HCT116 (cell line): ENCODE measurements around the gene ACOT9. TPM values are rescaled to one million over a fixed set of nuclear protein-coding genes. Genes with fewer than 3 reads are reported as not detected.

ENCODE experiments used
- ATAC-seq: fragments of 200-7000 bp; cut with Tn5 transposase; 2 replicates; pipeline ENCODE4 v1.9.1; 2020; ENCODE audit warnings: mild to moderate bottlenecking, moderate library complexity
- BruUV-seq: library from RNA; stranded (reverse); fragments of 400-500 nt; replicated peaks from 2 replicates; lab custom pipeline; 2021; lab: Mats Ljungman, UMichigan
- CTCF ChIA-PET: fragments of 300-600 bp; sonication (Branson Sonifier 250); formaldehyde crosslinking; loops from one replicate; lab custom pipeline; 2021; ENCODE audit warnings: antibody characterized with exemption; lab: Charles Lee
- POLR2A ChIA-PET: fragments of 300-600, 350-600 bp; sonication (Branson Sonifier 250); formaldehyde crosslinking; loops from one replicate; lab custom pipeline; 2021; ENCODE audit warnings: antibody characterized with exemption; lab: Charles Lee
- RAD21 ChIA-PET, 2 experiments: fragments of 300-600 bp; sonication (Branson Sonifier 250); formaldehyde crosslinking; loops; one replicate each; lab custom pipeline; 2023; ENCODE audit warnings: low total read pairs in 2 of 2; ENCODE audit not compliant: uncharacterized antibody in 2 of 2, unreplicated experiment in 2 of 2, low non-redundant PET in 1 of 2; lab: Charles Lee
- DNase-seq: peaks from one replicate; pipeline ENCODE4 v3.0.0-alpha.2; 2010; ENCODE audit warnings: low read depth, low spot score
- H2AFZ ChIP-seq: fragments of 200-600 bp; shearing (Covaris generic), sonication (generic); 2 replicates; pipeline ENCODE4 v1.6.1; 2017; ENCODE audit warnings: low read depth, mixed run types, mixed read lengths, antibody characterized with exemption, low read length; ENCODE audit not compliant: poor library complexity, severe bottlenecking
- H3K27ac ChIP-seq: 2 replicates; pipeline ENCODE4 v1.5.1; 2012; ENCODE audit warnings: low read depth, low read length
- H3K27me3 ChIP-seq: fragments of 200-600 bp; sonication (generic); 2 replicates; pipeline ENCODE4 v1.6.1; 2016; ENCODE audit warnings: mixed run types, low read length, mixed read lengths; ENCODE audit not compliant: insufficient read depth
- H3K36me3 ChIP-seq, 2 experiments: fragments of 200-500 bp in 1 of 2; fragments of 200-600 bp in 1 of 2; sonication (Bioruptor generic) in 1 of 2; sonication (generic) in 1 of 2; 2 replicates each; pipeline versions ENCODE4 v1.5.1 to v1.6.1; 2014 to 2016; ENCODE audit warnings: low read length in 2 of 2, inconsistent platforms in 1 of 2, mixed read lengths in 1 of 2, mixed run types in 1 of 2; ENCODE audit not compliant: insufficient read depth in 2 of 2, control insufficient read depth in 1 of 2
- H3K4me1 ChIP-seq, 2 experiments: fragments of 200-600 bp in 1 of 2; sonication (generic) in 1 of 2; 2 replicates each; pipeline versions ENCODE4 v1.5.1 to v1.6.1; 2012 to 2017; ENCODE audit warnings: low read length in 2 of 2, inconsistent platforms in 1 of 2, mild to moderate bottlenecking in 1 of 2, mixed read lengths in 1 of 2, mixed run types in 1 of 2, moderate library complexity in 1 of 2; ENCODE audit not compliant: insufficient read depth in 2 of 2, control insufficient read depth in 1 of 2
- H3K4me2 ChIP-seq: fragments of 200-600 bp; sonication (generic); 2 replicates; pipeline ENCODE4 v1.6.1; 2017; ENCODE audit warnings: mixed run types, low read length, mixed read lengths
- H3K4me3 ChIP-seq, 2 experiments: fragments of 200-600 bp in 1 of 2; sonication (generic) in 1 of 2; replicated peaks in 1 of 2; 2 replicates each; pipeline ENCODE4 v1.5.1; 2011 to 2016; ENCODE audit warnings: low read length in 2 of 2, control low read depth in 1 of 2, low read depth in 1 of 2, mild to moderate bottlenecking in 1 of 2, mixed read lengths in 1 of 2, mixed run types in 1 of 2
- H3K79me2 ChIP-seq: fragments of 200-600 bp; sonication (generic); 2 replicates; pipeline ENCODE4 v1.6.1; 2017; ENCODE audit warnings: mild to moderate bottlenecking, mixed run types, low read length, moderate library complexity, mixed read lengths; ENCODE audit not compliant: insufficient read depth
- H3K9ac ChIP-seq: fragments of 200-600 bp; sonication (generic); 2 replicates; pipeline ENCODE4 v1.6.1; 2016; ENCODE audit warnings: low read length, mixed read lengths
- H3K9me2 ChIP-seq: fragments of 200-600 bp; sonication (generic), shearing (Covaris generic); 2 replicates; pipeline ENCODE4 v1.6.1; 2017; ENCODE audit warnings: mixed run types, mild to moderate bottlenecking, moderate library complexity; ENCODE audit not compliant: insufficient read depth
- H3K9me3 ChIP-seq, 2 experiments: fragments of 200-500 bp in 1 of 2; fragments of 200-600 bp in 1 of 2; sonication (Bioruptor generic) in 1 of 2; sonication (generic) in 1 of 2; 2 replicates each; pipeline ENCODE4 v1.6.1; 2014 to 2017; ENCODE audit warnings: low read length in 2 of 2, mixed read lengths in 2 of 2, inconsistent platforms in 1 of 2, low read depth in 1 of 2, mild to moderate bottlenecking in 1 of 2, mixed run types in 1 of 2, moderate library complexity in 1 of 2; ENCODE audit not compliant: control insufficient read depth in 1 of 2, insufficient read depth in 1 of 2
- H4K20me1 ChIP-seq: fragments of 200-600 bp; sonication (generic), shearing (Covaris generic); 2 replicates; pipeline ENCODE4 v1.6.1; 2017; ENCODE audit warnings: mixed run types, mild to moderate bottlenecking, moderate library complexity; ENCODE audit not compliant: insufficient read depth
- CBX3 ChIP-seq: IDR thresholded peaks from 2 replicates; pipeline ENCODE4 v1.6.1; 2012; ENCODE audit warnings: low read depth
- EGR1 ChIP-seq: IDR thresholded peaks from 2 replicates; pipeline ENCODE4 v1.6.1; 2012; ENCODE audit warnings: low read depth
- ELF1 ChIP-seq: IDR thresholded peaks from 2 replicates; pipeline ENCODE4 v1.6.1; 2012; ENCODE audit warnings: low read depth, borderline replicate concordance
- FOSL1 ChIP-seq: IDR thresholded peaks from 2 replicates; pipeline ENCODE4 v1.6.1; 2012; ENCODE audit warnings: low read depth
- JUND ChIP-seq: IDR thresholded peaks from 2 replicates; pipeline ENCODE4 v1.6.1; 2012
- SIN3A ChIP-seq: IDR thresholded peaks from 2 replicates; pipeline ENCODE4 v1.6.1; 2012; ENCODE audit warnings: low read depth
- SP1 ChIP-seq: IDR thresholded peaks from 2 replicates; pipeline ENCODE4 v1.6.1; 2012; ENCODE audit warnings: low read depth
- TCF7L2 ChIP-seq: IDR thresholded peaks from 2 replicates; pipeline ENCODE4 v1.7.0; 2011; ENCODE audit warnings: borderline replicate concordance, inconsistent platforms; ENCODE audit not compliant: insufficient read depth, insufficient read length; ENCODE audit errors: extremely low read depth
- YY1 ChIP-seq: IDR thresholded peaks from 2 replicates; pipeline ENCODE4 v1.6.1; 2011; ENCODE audit warnings: low read length, low read depth, moderate library complexity, mild to moderate bottlenecking; ENCODE audit not compliant: insufficient replicate concordance; ENCODE audit errors: extremely low read depth
- ZFX ChIP-seq: fragments of 450-650 bp; IDR thresholded peaks from 2 replicates; pipeline ENCODE4 v1.6.1; 2017
- intact Hi-C: fragments of 100-400 bp; cut with micrococcal nuclease; formaldehyde crosslinking; loops from 2 replicates; pipeline ENCODE4 v1.10.0; 2022
- total RNA-seq: library from RNA; stranded (reverse); gene quantifications from one replicate; pipeline ENCODE4 v1.2.1, GENCODE V29; 2021; ENCODE audit not compliant: unreplicated experiment
- TF ChIP-seq, protein P1 (sequence below): IDR thresholded peaks from 2 replicates; pipeline ENCODE4 v1.6.1; 2012
- TF ChIP-seq, protein P2 (sequence below): IDR thresholded peaks from 2 replicates; pipeline ENCODE4 v1.6.1; 2012; ENCODE audit warnings: low read depth
- TF ChIP-seq, protein P3 (sequence below): IDR thresholded peaks from 2 replicates; pipeline ENCODE4 v1.6.1; 2012
- TF ChIP-seq, protein P4 (sequence below), 3 experiments: fragments of 200-600 bp in 1 of 3; sonication (generic) in 1 of 3; IDR thresholded peaks in 2 of 3; conservative IDR thresholded peaks in 1 of 3; 2 replicates each; pipeline ENCODE4 v1.5.1; 2012 to 2017; ENCODE audit warnings: low read depth in 2 of 3, low read length in 2 of 3, antibody characterized with exemption in 1 of 3, borderline replicate concordance in 1 of 3, control low read depth in 1 of 3, mild to moderate bottlenecking in 1 of 3, mixed read lengths in 1 of 3, mixed run types in 1 of 3, moderate library complexity in 1 of 3; ENCODE audit not compliant: insufficient read depth in 1 of 3
- TF ChIP-seq, protein P5 (sequence below): IDR thresholded peaks from 2 replicates; pipeline ENCODE4 v1.6.1; 2011; ENCODE audit warnings: mild to moderate bottlenecking, low read length, moderate library complexity; ENCODE audit not compliant: insufficient replicate concordance; ENCODE audit errors: extremely low read depth

Gene ACOT9
- total RNA-seq, 1 experiment from 2014 or later: 59.7 TPM

DNA sequence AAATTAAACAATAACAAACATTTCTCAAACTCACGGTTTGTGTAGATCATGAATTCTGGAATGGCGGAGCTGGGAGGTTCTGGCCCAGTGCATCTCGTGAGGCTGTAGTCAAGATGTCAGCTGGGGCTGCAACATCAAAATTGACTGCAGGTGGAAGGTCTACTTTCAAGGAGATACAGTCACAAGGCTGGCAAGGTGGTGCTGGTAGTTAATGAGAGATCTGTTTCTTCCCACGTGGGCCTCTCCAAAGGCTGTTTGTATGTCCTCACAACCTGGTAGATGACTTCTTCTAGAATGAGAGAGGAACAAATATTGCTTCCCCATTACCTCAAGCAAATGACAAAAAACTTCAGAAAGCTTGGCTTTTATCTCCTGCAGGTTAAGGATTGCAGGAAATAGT, 83.7 kb downstream of the ACOT9 start:
- no peak for TF ChIP-seq SP1
- TF ChIP-seq YY1: no peak
- no peak for TF ChIP-seq TCF7L2
- TF ChIP-seq, protein P1, sequence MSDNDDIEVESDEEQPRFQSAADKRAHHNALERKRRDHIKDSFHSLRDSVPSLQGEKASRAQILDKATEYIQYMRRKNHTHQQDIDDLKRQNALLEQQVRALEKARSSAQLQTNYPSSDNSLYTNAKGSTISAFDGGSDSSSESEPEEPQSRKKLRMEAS: no peak
- no peak for TF ChIP-seq EGR1
- no peak for TF ChIP-seq CBX3
- TF ChIP-seq, protein P2, sequence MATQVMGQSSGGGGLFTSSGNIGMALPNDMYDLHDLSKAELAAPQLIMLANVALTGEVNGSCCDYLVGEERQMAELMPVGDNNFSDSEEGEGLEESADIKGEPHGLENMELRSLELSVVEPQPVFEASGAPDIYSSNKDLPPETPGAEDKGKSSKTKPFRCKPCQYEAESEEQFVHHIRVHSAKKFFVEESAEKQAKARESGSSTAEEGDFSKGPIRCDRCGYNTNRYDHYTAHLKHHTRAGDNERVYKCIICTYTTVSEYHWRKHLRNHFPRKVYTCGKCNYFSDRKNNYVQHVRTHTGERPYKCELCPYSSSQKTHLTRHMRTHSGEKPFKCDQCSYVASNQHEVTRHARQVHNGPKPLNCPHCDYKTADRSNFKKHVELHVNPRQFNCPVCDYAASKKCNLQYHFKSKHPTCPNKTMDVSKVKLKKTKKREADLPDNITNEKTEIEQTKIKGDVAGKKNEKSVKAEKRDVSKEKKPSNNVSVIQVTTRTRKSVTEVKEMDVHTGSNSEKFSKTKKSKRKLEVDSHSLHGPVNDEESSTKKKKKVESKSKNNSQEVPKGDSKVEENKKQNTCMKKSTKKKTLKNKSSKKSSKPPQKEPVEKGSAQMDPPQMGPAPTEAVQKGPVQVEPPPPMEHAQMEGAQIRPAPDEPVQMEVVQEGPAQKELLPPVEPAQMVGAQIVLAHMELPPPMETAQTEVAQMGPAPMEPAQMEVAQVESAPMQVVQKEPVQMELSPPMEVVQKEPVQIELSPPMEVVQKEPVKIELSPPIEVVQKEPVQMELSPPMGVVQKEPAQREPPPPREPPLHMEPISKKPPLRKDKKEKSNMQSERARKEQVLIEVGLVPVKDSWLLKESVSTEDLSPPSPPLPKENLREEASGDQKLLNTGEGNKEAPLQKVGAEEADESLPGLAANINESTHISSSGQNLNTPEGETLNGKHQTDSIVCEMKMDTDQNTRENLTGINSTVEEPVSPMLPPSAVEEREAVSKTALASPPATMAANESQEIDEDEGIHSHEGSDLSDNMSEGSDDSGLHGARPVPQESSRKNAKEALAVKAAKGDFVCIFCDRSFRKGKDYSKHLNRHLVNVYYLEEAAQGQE: no peak
- TF ChIP-seq ELF1: no peak
- TF ChIP-seq, protein P3, sequence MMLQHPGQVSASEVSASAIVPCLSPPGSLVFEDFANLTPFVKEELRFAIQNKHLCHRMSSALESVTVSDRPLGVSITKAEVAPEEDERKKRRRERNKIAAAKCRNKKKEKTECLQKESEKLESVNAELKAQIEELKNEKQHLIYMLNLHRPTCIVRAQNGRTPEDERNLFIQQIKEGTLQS: no peak
- TF ChIP-seq JUND: no peak
- TF ChIP-seq FOSL1: no peak
- TF ChIP-seq, protein P4, sequence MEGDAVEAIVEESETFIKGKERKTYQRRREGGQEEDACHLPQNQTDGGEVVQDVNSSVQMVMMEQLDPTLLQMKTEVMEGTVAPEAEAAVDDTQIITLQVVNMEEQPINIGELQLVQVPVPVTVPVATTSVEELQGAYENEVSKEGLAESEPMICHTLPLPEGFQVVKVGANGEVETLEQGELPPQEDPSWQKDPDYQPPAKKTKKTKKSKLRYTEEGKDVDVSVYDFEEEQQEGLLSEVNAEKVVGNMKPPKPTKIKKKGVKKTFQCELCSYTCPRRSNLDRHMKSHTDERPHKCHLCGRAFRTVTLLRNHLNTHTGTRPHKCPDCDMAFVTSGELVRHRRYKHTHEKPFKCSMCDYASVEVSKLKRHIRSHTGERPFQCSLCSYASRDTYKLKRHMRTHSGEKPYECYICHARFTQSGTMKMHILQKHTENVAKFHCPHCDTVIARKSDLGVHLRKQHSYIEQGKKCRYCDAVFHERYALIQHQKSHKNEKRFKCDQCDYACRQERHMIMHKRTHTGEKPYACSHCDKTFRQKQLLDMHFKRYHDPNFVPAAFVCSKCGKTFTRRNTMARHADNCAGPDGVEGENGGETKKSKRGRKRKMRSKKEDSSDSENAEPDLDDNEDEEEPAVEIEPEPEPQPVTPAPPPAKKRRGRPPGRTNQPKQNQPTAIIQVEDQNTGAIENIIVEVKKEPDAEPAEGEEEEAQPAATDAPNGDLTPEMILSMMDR (IDR thresholded peaks at IDR 0.05 in 2 of 3, conservative IDR thresholded peaks at IDR 0.05 in 1 of 3; ENCODE audit: borderline replicate concordance in 1 of 3, insufficient read depth in 1 of 3, low read depth in 2 of 3, low read length in 2 of 3): no peak
- no peak for TF ChIP-seq ZFX
- TF ChIP-seq SIN3A: no peak
- TF ChIP-seq, protein P5, sequence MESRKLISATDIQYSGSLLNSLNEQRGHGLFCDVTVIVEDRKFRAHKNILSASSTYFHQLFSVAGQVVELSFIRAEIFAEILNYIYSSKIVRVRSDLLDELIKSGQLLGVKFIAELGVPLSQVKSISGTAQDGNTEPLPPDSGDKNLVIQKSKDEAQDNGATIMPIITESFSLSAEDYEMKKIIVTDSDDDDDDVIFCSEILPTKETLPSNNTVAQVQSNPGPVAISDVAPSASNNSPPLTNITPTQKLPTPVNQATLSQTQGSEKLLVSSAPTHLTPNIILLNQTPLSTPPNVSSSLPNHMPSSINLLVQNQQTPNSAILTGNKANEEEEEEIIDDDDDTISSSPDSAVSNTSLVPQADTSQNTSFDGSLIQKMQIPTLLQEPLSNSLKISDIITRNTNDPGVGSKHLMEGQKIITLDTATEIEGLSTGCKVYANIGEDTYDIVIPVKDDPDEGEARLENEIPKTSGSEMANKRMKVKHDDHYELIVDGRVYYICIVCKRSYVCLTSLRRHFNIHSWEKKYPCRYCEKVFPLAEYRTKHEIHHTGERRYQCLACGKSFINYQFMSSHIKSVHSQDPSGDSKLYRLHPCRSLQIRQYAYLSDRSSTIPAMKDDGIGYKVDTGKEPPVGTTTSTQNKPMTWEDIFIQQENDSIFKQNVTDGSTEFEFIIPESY: no peak
- ChIA-PET POLR2A (no interaction called here), CTCF (no interaction called here), RAD21 (no interaction called here)
- H3K27me3 ChIP-seq: no peaks in the 10 kb centered on the region
- H3K9me2 ChIP-seq: no peaks in the 10 kb centered on the region
- BruUV-seq: no TSS peak
- no peaks in the 10 kb centered on the region for H3K4me1 ChIP-seq
- H3K9me3 ChIP-seq: no peaks in the 10 kb centered on the region
- no peaks in the 10 kb centered on the region for H3K36me3 ChIP-seq
- no peak overlapping the region for H3K4me2 ChIP-seq
- no peak overlapping the region for H2AFZ ChIP-seq
- no peaks in the 10 kb centered on the region for H3K79me2 ChIP-seq
- DNase-seq (no peak), ATAC-seq (no peak)
- no peak overlapping the region for H3K4me3 ChIP-seq
- intact Hi-C loops: no loop called here
- no peaks in the 10 kb centered on the region for H4K20me1 ChIP-seq
- no peak overlapping the region for H3K9ac ChIP-seq
- no peak overlapping the region for H3K27ac ChIP-seq
